Keratinocyte (primary cell): ENCODE results near the gene DCHS2. TPM values are rescaled to one million over a fixed set of nuclear protein-coding genes. Genes with fewer than 3 reads are reported as not detected.
"Not testable (repeated sequence)": the region's sequence is repeated elsewhere in the genome, so short reads cannot be mapped to it uniquely, and the experiment has no call there.

ENCODE experiments used
- DNase-seq: peaks from one replicate; pipeline ENCODE4 v3.0.0-alpha.2; 2011; ENCODE audit warnings: low read depth, missing footprints, low spot score
- FAIRE-seq: peaks from 2 replicates; lab custom pipeline; 2011; peaks lifted over from hg19 to GRCh38; lab: Jason Lieb, UNC
- H2AFZ ChIP-seq: 2 replicates; pipeline ENCODE4 v1.6.0; 2012; ENCODE audit warnings: low read length, control low read depth, inconsistent platforms; ENCODE audit not compliant: control insufficient read depth
- H3K27ac ChIP-seq: 2 replicates; pipeline ENCODE4 v1.5.1; 2011; ENCODE audit warnings: low read length; ENCODE audit not compliant: control insufficient read depth, insufficient read depth
- H3K27me3 ChIP-seq: 3 replicates; pipeline ENCODE4 v1.6.0; 2011; ENCODE audit warnings: low read length; ENCODE audit not compliant: control insufficient read depth, insufficient read depth; ENCODE audit errors: extremely low read depth
- H3K36me3 ChIP-seq, 2 experiments: 2 replicates in 1 of 2; 3 replicates in 1 of 2; pipeline ENCODE4 v1.5.1; 2011; ENCODE audit warnings: low read length in 2 of 2, mild to moderate bottlenecking in 1 of 2; ENCODE audit not compliant: control insufficient read depth in 2 of 2, insufficient read depth in 2 of 2; ENCODE audit errors: extremely low read depth in 1 of 2
- H3K4me1 ChIP-seq: 3 replicates; pipeline ENCODE4 v1.5.1; 2011; ENCODE audit warnings: low read length; ENCODE audit not compliant: control insufficient read depth, insufficient read depth; ENCODE audit errors: extremely low read depth
- H3K4me2 ChIP-seq: 3 replicates; pipeline ENCODE4 v1.6.0; 2011; ENCODE audit warnings: low read depth, low read length; ENCODE audit not compliant: control insufficient read depth, insufficient read depth; ENCODE audit errors: extremely low read depth
- H3K4me3 ChIP-seq, 3 experiments: fragments of 200-600 bp in 1 of 3; sonication (generic) in 1 of 3; 2 replicates in 2 of 3; 3 replicates in 1 of 3; pipeline ENCODE4 v1.5.1; 2011 to 2016; ENCODE audit warnings: low read length in 3 of 3, mild to moderate bottlenecking in 3 of 3, control low read depth in 2 of 3, inconsistent platforms in 1 of 3, low read depth in 1 of 3, mixed read lengths in 1 of 3, mixed run types in 1 of 3, moderate library complexity in 1 of 3; ENCODE audit not compliant: control insufficient read depth in 2 of 3, insufficient read depth in 2 of 3; ENCODE audit errors: extremely low read depth in 1 of 3
- H3K79me2 ChIP-seq: 2 replicates; pipeline ENCODE4 v1.6.0; 2012; ENCODE audit warnings: low read length; ENCODE audit not compliant: control insufficient read depth, insufficient read depth
- H3K9ac ChIP-seq: 3 replicates; pipeline ENCODE4 v1.6.0; 2011; ENCODE audit warnings: low read length; ENCODE audit not compliant: control insufficient read depth, insufficient read depth; ENCODE audit errors: extremely low read depth
- H3K9me1 ChIP-seq: 3 replicates; pipeline ENCODE4 v1.6.0; 2011; ENCODE audit warnings: low read length; ENCODE audit not compliant: control insufficient read depth, insufficient read depth; ENCODE audit errors: extremely low read depth
- H3K9me3 ChIP-seq: 2 replicates; pipeline ENCODE4 v1.5.1; 2012; ENCODE audit warnings: low read depth, low read length; ENCODE audit not compliant: control insufficient read depth
- H4K20me1 ChIP-seq: 3 replicates; pipeline ENCODE4 v1.6.0; 2011; ENCODE audit warnings: low read length; ENCODE audit not compliant: control insufficient read depth, insufficient read depth; ENCODE audit errors: extremely low read depth
- EZH2 ChIP-seq: IDR thresholded peaks from one replicate; pipeline ENCODE4 v1.6.1; 2012; ENCODE audit warnings: inconsistent platforms, mild to moderate bottlenecking, low read length, moderate library complexity
- dilution Hi-C: fragments of 300-500 bp; cut with MboI; formaldehyde crosslinking; loops from one replicate; pipeline ENCODE4 v1.7.0; 2020; ENCODE audit warnings: low sequenced_read_pairs; ENCODE audit not compliant: extremely low pct_ligation_motif_present
- polyA plus RNA-seq, 5 experiments: library from polyadenylated mRNA; depleted of rRNA in 3 of 5; stranded (reverse) in 3 of 5; stranded (forward) in 1 of 5; unstranded in 1 of 5; fragments of >200 nt; gene quantifications; 1 replicate in 1 of 5; 2 replicates in 3 of 5; 3 replicates in 1 of 5; pipeline versions ENCODE4 v1.2.1 to v1.2.3, GENCODE V29; 2011 to 2012; ENCODE audit warnings: missing spikeins in 2 of 5, low read depth in 1 of 5, low replicate concordance in 1 of 5
- TF ChIP-seq, protein P1 (sequence below), 3 experiments: IDR thresholded peaks in 1 of 3; conservative IDR thresholded peaks in 1 of 3; optimal IDR thresholded peaks in 1 of 3; 2 replicates in 2 of 3; 3 replicates in 1 of 3; pipeline versions ENCODE3 to v1.5.1; 2011; ENCODE audit warnings: low read length in 3 of 3, mild to moderate bottlenecking in 3 of 3, moderate library complexity in 2 of 3, control low read depth in 1 of 3, inconsistent platforms in 1 of 3; ENCODE audit not compliant: insufficient read depth in 2 of 3; ENCODE audit errors: extremely low read depth in 1 of 3

Gene DCHS2
- polyA plus RNA-seq, 1 donor (not counting 4 experiments of a cell fraction or from before 2014, with no cell fraction given), result 0.01 TPM

DNA sequence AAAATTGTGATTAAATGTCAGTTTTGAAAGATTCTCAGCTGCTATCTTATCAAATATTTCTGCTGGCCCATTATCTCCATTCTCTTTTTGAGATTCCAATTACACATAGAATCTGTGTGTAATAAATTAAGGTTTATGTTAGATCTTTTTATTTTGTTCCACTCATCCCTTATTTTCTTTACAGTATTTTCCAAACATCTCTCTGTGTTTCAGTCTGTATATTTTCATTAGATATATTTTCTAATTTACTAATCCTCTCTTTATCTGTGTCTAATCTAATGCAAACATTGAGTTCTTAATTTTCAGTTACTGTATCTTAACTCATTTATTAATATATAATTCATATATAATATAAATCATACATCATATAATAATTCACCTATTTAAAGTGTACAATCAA, 268.7 kb downstream of the DCHS2 start:
- Histone ChIP-seq H3K9ac (no peak overlapping the region), H4K20me1 (no peaks in the 10 kb centered on the region), H2AFZ (no peak overlapping the region), H3K27me3 (no peaks in the 10 kb centered on the region), H3K36me3 (no peaks in the 10 kb centered on the region), H3K4me1 (no peaks in the 10 kb centered on the region), H3K4me2 (no peak overlapping the region), H3K27ac (no peak overlapping the region), H3K79me2 (no peaks in the 10 kb centered on the region), H3K4me3 (no peak overlapping the region), H3K9me3 (no peaks in the 10 kb centered on the region), H3K9me1 (no peaks in the 10 kb centered on the region)
- DNase-seq (no peak), FAIRE-seq (no peak)
- TF ChIP-seq, protein P1, sequence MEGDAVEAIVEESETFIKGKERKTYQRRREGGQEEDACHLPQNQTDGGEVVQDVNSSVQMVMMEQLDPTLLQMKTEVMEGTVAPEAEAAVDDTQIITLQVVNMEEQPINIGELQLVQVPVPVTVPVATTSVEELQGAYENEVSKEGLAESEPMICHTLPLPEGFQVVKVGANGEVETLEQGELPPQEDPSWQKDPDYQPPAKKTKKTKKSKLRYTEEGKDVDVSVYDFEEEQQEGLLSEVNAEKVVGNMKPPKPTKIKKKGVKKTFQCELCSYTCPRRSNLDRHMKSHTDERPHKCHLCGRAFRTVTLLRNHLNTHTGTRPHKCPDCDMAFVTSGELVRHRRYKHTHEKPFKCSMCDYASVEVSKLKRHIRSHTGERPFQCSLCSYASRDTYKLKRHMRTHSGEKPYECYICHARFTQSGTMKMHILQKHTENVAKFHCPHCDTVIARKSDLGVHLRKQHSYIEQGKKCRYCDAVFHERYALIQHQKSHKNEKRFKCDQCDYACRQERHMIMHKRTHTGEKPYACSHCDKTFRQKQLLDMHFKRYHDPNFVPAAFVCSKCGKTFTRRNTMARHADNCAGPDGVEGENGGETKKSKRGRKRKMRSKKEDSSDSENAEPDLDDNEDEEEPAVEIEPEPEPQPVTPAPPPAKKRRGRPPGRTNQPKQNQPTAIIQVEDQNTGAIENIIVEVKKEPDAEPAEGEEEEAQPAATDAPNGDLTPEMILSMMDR (optimal IDR thresholded peaks at IDR 0.05 in 1 of 3, IDR thresholded peaks at IDR 0.05 in 1 of 3, conservative IDR thresholded peaks at IDR 0.05 in 1 of 3; ENCODE audit: extremely low read depth in 1 of 3, insufficient read depth in 2 of 3, low read length in 3 of 3), result no peak
- no peak for TF ChIP-seq EZH2
- dilution Hi-C loops, result no loop called here

GRCh38 chr4:154218051-154218450, 273.5 kb downstream of the DCHS2 start:
- no peak overlapping the region for H3K27ac ChIP-seq
- FAIRE-seq (no peak), DNase-seq (no peak)
- H3K27me3 ChIP-seq, result no peaks in the 10 kb centered on the region
- H3K79me2 ChIP-seq, result no peaks in the 10 kb centered on the region
- TF ChIP-seq EZH2, result no peak
- TF ChIP-seq, protein P1 (optimal IDR thresholded peaks at IDR 0.05 in 1 of 3, IDR thresholded peaks at IDR 0.05 in 1 of 3, conservative IDR thresholded peaks at IDR 0.05 in 1 of 3; ENCODE audit: extremely low read depth in 1 of 3, insufficient read depth in 2 of 3, low read length in 3 of 3), result no peak
- dilution Hi-C loops, result no loop called here
- H4K20me1 ChIP-seq, result no peaks in the 10 kb centered on the region
- no peaks in the 10 kb centered on the region for H3K4me1 ChIP-seq
- H3K36me3 ChIP-seq, result no peaks in the 10 kb centered on the region
- H2AFZ ChIP-seq, result no peak overlapping the region
- no peaks in the 10 kb centered on the region for H3K9me3 ChIP-seq
- no peaks in the 10 kb centered on the region for H3K9me1 ChIP-seq
- H3K4me2 ChIP-seq, result no peak overlapping the region
- H3K9ac ChIP-seq, result no peak overlapping the region
- no peak overlapping the region for H3K4me3 ChIP-seq

DNA sequence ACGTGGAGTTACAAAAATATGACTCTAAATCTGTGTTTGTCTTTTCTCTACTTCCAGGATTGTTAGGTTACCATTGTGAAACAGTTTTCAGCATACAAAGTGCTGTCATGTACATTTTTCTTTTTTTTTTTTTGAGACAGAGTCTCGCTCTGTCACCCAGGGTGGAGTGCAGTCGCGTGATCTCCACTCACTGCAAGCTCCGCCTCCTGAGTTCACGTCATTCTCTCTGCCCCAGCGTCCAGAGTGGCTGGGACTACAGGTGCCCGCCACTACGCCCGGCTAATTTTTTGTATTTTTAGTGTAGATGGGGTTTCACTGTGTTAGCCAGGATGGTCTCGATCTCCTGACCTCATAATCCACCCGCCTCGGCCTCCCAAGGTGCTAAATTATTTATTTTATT, 274.2 kb downstream of the DCHS2 start:
- H3K9me1 ChIP-seq, dilution Hi-C loops, H3K79me2 ChIP-seq, H2AFZ ChIP-seq, H3K27ac ChIP-seq, DNase-seq, H3K4me2 ChIP-seq, H3K27me3 ChIP-seq, FAIRE-seq, H4K20me1 ChIP-seq, H3K4me1 ChIP-seq, H3K9me3 ChIP-seq, H3K36me3 ChIP-seq, H3K4me3 ChIP-seq, H3K9ac ChIP-seq: not testable (repeated sequence)
